ENCODE measurements around the gene CCDC121. TPM values are rescaled to one million over a fixed set of nuclear protein-coding genes. Genes with fewer than 3 reads are reported as not detected.
A peak's percentile ranks its signal among the peaks of the same experiment; 100 is the strongest.
"Not testable (repeated sequence)": the region's sequence is repeated elsewhere in the genome, so short reads cannot be mapped to it uniquely, and the experiment has no call there.

The CCDC121 gene
- total RNA-seq, 4 donors from 2014 or later = 3.5 to 12.3 (median 7.3) TPM

DNA sequence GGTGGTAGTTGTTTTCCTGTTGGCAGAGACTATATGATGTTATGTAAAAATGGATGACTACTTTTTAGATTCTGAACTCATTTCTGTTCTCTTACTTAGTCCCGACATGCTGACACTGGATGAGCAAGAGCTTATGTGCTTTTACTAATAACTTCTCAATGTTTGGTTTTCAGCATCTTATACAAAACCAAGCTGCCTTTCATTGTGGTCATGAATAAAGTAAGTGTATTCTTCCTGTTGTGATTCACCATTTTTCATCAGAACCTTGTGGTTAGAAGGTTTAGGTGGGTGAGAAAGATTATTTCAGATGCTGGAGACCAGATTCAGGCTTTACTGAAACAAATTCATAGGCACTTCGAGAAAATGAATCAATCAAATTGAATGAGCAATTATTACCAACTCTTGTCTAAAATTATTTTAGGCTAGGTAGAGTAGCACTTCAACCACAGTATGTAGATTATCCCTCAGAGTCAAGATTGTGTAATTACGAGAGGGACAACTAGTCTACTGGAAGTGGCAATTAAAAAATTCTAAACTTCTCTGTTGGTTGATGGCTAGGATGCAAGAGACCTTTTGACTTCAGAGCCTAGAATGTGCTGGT, 9.3 kb upstream of the CCDC121 start:
- H3K4me3 ChIP-seq = no peak overlapping the region
- H3K9me3 ChIP-seq = no peaks in the 10 kb centered on the region
- H3K4me1 ChIP-seq = no peaks in the 10 kb centered on the region
- H3K27me3 ChIP-seq = no peaks in the 10 kb centered on the region
- no peak overlapping the region for H3K27ac ChIP-seq
- intact Hi-C loops (cut with DNase I; ENCODE audit: low total_unique reads) = no loop called here
- no peak for DNase-seq
- H3K36me3 ChIP-seq = no peaks in the 10 kb centered on the region
- TF ChIP-seq POLR2A (IDR thresholded peaks at IDR 0.05) = no peak
- TF ChIP-seq, protein P1, sequence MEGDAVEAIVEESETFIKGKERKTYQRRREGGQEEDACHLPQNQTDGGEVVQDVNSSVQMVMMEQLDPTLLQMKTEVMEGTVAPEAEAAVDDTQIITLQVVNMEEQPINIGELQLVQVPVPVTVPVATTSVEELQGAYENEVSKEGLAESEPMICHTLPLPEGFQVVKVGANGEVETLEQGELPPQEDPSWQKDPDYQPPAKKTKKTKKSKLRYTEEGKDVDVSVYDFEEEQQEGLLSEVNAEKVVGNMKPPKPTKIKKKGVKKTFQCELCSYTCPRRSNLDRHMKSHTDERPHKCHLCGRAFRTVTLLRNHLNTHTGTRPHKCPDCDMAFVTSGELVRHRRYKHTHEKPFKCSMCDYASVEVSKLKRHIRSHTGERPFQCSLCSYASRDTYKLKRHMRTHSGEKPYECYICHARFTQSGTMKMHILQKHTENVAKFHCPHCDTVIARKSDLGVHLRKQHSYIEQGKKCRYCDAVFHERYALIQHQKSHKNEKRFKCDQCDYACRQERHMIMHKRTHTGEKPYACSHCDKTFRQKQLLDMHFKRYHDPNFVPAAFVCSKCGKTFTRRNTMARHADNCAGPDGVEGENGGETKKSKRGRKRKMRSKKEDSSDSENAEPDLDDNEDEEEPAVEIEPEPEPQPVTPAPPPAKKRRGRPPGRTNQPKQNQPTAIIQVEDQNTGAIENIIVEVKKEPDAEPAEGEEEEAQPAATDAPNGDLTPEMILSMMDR (IDR thresholded peaks at IDR 0.05) = no peak

DNA sequence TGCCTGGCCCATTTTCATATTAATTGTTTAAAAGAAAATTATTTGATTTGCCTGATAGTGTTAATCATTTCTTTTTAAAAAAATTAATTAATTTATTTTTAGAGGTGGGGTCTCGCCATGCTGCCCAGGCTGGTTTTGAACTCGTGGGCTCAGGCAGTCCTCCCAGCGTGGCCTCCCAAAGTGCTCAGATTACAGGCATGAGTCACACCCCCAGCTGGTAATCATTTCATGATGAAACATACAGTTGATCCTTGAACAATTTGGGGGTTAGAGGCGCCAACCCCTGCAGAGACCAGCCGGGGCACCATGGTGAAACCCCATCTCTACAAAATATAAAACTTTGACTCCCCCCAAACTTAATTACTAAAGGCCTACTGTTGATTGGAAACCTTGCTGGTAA, 8.0 kb upstream of the CCDC121 start:
- DNase-seq = no peak

DNA sequence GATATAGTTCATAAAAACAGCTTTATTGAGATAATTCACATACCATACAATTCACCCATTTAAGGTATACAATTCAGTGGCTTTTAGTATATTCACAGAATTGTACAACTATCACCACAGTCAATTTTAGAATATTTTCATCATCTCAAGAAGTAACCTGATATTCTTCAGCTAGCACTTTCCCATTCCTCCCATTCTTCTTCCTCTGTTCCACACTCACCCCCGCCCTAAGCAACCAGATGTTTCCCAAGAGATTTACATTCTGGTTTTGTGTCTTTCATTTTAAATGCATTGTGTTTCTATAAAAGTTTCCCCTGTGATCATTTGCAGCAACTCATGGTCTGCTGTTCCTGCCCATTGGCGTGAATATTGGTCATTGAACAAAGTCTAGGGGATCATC, 5.5 kb upstream of the CCDC121 start:
- Histone ChIP-seq H3K4me3 (no peak overlapping the region), H3K27ac (no peak overlapping the region), H3K27me3 (no peaks in the 10 kb centered on the region), H3K36me3 (no peaks in the 10 kb centered on the region), H3K4me1 (no peaks in the 10 kb centered on the region), H3K9me3 (no peaks in the 10 kb centered on the region)
- no peak for DNase-seq
- TF ChIP-seq, protein P1 (IDR thresholded peaks at IDR 0.05) = no peak
- TF ChIP-seq POLR2A (IDR thresholded peaks at IDR 0.05) = no peak
- intact Hi-C loops (cut with DNase I; ENCODE audit: low total_unique reads) = no loop called here

More for the DNA sequence above, 8.0 kb upstream of the CCDC121 start:
- Histone ChIP-seq H3K36me3 (no peaks in the 10 kb centered on the region), H3K4me1 (no peaks in the 10 kb centered on the region), H3K9me3 (no peaks in the 10 kb centered on the region), H3K27ac (no peak overlapping the region), H3K4me3 (no peak overlapping the region), H3K27me3 (no peaks in the 10 kb centered on the region)
- TF ChIP-seq, protein P1 (IDR thresholded peaks at IDR 0.05) = no peak
- no peak for TF ChIP-seq POLR2A (IDR thresholded peaks at IDR 0.05)
- intact Hi-C loops (cut with DNase I; ENCODE audit: low total_unique reads) = no loop called here

DNA sequence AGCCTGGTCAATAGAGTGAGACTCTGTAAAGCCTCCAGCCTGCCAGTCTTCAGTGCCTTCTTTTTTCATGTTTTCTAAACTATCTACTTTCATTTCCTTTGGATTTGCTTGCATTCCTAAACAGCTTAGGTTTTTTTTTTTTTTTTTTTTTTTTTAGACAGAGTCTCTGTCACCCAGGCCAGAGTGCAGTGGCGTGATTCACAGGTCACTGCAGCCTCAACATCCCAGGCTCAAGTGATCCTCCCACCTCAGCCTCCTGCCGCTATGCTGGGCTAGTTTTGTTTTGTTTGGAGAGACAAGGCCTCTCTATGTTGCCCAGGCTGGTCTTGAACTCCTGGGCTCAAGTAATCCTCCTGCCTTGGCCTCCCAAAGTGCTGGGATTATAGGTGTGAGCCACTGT, 1.4 kb upstream of the CCDC121 start:
- DNase-seq; H3K4me3 ChIP-seq; H3K27me3 ChIP-seq; H3K27ac ChIP-seq; H3K9me3 ChIP-seq; H3K36me3 ChIP-seq; H3K4me1 ChIP-seq; intact Hi-C loops (cut with DNase I; ENCODE audit: low total_unique reads): not testable (repeated sequence)

DNA sequence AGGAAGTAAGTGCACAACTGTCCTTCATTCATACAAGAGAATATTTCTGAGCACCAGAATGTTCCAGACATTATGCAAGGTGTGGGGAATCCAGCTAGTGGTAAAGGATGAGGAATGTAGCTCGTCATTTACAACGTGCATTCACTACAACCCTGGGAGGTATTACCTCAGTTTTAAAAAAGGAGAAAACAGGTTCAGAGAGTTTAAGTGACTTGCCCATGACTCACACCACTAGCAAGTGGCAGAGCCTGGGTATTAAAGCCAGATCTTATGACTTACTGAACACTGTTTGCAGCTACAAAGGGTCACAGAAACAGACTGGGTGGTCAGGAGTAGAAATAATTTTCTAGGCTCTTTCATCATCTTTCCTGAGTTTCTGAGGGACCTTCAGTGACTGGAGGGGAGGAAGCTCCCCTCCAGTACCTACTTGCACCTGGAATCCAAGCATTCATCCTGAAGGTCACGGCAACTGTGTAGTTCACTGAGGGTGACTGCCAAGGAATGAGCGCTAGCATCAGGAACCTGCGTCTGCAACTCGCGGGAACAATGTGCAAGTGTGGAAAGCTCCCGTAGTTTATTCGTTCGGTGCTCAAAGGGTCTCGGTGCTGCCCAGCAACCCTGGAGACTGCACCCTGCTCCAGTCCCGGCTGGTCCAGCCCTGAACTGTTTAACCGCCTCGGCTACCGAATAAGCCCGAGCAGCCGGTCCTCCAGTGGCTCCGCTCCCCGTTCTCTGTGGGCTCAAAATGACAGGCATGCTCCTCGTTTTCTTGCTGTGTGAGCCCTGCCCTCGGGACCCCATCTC, 647 bp downstream of the CCDC121 start:
- intact Hi-C loops (cut with DNase I; ENCODE audit: low total_unique reads) = no loop called here
- Histone ChIP-seq H3K27me3 (no peaks in the 10 kb centered on the region), H3K27ac (peak overlapping the region; percentile 64 to 68), H3K4me1 (no peaks in the 10 kb centered on the region), H3K9me3 (no peaks in the 10 kb centered on the region), H3K36me3 (no peaks in the 10 kb centered on the region), H3K4me3 (peak overlapping the region; percentile 62 to 68)
- TF ChIP-seq POLR2A (IDR thresholded peaks at IDR 0.05) = no peak
- TF ChIP-seq, protein P1 (IDR thresholded peaks at IDR 0.05) = no peak
- DNase-seq = no peak

DNA sequence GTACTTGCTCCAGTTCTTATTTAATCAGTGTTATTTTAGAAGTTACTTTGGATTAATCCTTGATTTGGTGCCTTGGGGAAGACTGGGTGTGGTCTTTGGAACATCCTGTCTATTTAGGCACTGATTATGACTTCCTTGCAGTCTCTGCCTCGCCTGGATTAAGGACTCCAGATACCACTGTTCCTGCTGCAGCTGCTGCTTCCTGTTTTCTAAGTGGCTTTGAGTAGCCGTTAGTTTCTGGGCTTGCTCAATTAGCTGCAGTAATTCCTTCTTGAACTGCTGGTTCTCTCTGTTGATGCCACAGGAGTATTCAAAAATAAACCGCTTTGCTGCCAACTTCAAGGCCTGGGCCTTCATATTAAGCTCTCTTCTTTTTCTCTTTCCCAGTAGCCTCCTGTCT, 1.9 kb downstream of the CCDC121 start:
- H3K36me3 ChIP-seq; intact Hi-C loops (cut with DNase I; ENCODE audit: low total_unique reads); DNase-seq; H3K27me3 ChIP-seq; H3K9me3 ChIP-seq; H3K4me3 ChIP-seq; H3K27ac ChIP-seq; H3K4me1 ChIP-seq: not testable (repeated sequence)

DNA sequence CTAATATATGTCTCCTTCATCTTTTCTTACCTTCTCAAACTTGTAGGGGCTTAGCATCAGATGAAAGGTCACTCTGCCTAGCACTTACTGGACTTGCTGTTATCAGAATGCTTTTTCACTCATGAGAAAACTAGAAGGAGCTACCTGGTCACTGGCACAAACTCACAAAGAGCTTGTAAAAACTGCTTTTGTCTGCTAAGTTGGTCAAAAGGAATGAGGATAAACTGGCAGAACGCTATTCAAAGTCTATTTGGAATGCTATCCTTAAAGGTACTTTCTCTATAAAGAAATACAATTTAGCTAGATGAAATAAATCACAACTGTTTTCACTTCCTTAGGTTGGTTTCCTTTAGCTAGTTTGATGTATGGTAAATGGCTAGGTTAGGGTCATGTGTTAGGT, 2.5 kb downstream of the CCDC121 start:
- intact Hi-C loops (cut with DNase I; ENCODE audit: low total_unique reads); H3K36me3 ChIP-seq; H3K4me3 ChIP-seq; H3K27me3 ChIP-seq; DNase-seq; H3K9me3 ChIP-seq; H3K4me1 ChIP-seq: not testable (repeated sequence)
- peak overlapping the region in 1 of 2 donors; percentile 3 for H3K27ac ChIP-seq

Data from uterus (tissue), 4 donors.